Measurements from ENCODE around the gene FXYD4.
"Not testable (repeated sequence)": the region's sequence is repeated elsewhere in the genome, so short reads cannot be mapped to it uniquely, and the experiment has no call there.

Gene FXYD4

DNA sequence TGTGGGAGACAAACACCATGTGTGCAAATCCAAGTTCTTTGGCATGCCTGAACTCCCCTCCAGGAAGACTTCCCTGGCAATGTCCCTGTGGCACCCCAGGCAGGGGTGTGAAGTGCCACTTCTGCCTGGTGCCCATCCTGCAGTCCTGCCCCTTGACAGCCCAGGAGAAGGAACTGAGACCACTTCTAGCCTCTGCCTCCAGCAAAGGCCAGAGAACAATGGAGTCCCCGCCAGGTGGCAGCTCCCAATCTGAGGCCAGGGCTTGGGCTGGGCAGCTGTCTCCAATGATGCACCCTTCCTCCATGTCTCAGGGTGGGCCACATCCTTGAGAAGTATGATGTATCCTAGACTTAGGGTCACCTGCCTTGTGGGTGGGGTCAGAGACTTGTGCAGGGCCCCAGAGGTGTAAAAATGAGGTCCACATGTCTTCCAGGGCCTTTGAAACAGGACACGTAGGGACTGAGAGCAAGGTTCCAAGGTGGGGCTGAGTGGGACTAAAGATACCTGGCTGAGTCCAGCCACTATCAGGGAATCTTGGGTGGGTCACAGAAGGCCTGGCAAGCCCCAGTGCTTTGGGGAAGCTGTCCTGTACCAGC lies 5.5 kb downstream of the FXYD4 start:
- DNase-seq, result no peak

DNA sequence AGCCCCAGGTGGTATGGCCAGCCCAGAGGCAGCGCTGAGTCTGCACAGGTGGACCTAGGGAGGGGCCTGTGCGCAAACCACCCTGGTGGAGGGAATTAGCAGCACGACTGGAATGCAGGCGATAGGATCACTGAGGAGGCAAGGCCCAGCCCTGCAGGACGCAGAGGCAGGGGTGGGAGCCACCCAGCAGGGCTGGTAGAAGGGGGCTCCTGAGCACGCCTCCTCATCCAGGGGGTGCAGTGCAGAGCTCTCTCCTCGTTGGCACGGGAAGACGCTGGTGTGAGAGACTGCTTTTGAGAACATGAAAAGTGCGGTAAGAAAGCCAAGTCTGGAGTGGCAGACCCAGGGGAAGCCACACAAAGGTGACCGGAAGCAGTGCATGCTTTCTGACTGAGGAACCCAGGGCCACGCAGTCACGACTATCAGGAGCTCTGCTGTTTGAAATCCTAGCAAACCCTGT lies 6.0 kb downstream of the FXYD4 start:
- no peak for DNase-seq

DNA sequence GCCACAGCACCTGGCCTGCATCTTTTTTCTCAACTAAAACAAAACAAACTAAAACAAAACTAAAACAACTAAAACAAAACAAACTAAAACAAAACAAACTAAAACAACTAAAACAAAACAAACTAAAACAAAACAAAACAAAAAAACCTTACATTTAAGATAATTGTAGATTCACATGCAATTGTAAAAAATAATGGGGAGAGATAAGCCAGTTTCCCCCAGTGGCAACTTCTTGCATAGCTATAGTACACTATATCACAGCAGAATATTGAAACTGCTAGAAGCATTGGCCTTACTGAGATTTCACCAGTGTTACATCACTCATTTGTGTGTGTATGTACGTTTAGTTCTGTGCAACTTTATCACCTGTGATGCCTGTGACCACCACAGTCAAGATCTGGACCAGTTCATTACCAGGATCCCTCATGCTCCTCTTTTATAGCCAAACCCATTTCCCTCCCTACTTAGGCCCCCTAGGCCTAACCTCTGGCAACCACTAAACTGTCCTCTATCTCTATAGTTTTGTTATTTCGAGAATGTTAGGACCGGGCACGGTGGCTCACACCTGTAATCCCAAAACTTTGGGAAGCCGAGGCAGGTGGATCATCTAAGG lies 9.3 kb downstream of the FXYD4 start:
- no peak for DNase-seq

DNA sequence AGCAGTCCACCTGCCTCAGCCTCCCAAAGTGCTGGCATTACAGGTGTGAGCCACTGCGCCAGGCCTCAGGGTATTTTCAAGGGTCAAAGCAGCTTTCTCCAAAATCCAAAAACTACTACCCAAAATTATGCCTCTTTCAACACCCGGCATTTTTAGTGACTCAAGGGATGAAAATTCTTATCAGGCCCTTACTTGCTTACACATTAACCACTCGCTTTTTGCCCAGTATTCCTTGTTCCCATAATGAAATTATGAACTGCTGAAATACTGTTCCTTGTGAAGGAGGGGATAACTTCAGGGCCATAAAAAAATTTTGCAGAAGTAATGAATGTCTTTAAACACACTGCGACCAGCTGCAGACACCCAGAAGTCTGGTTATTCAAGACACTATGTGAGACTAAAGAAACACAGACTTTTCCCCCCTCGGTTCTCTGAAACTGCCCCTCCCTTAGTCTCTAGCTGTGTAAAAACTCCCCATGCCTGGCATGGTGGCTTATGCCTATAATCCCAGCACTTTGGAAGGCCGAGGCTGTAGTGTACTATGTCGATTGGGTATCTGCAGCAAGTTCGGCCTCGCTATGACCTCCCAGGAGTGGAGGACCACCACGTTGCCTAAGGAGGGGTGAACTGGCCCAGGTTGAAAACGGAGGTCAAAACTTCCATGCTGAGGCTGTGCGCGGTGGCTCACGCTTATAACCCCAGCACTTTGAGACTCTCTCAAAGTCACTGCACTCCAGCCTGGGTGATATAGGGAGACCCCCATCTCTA lies 12.0 kb downstream of the FXYD4 start:
- DNase-seq, result no peak

DNA sequence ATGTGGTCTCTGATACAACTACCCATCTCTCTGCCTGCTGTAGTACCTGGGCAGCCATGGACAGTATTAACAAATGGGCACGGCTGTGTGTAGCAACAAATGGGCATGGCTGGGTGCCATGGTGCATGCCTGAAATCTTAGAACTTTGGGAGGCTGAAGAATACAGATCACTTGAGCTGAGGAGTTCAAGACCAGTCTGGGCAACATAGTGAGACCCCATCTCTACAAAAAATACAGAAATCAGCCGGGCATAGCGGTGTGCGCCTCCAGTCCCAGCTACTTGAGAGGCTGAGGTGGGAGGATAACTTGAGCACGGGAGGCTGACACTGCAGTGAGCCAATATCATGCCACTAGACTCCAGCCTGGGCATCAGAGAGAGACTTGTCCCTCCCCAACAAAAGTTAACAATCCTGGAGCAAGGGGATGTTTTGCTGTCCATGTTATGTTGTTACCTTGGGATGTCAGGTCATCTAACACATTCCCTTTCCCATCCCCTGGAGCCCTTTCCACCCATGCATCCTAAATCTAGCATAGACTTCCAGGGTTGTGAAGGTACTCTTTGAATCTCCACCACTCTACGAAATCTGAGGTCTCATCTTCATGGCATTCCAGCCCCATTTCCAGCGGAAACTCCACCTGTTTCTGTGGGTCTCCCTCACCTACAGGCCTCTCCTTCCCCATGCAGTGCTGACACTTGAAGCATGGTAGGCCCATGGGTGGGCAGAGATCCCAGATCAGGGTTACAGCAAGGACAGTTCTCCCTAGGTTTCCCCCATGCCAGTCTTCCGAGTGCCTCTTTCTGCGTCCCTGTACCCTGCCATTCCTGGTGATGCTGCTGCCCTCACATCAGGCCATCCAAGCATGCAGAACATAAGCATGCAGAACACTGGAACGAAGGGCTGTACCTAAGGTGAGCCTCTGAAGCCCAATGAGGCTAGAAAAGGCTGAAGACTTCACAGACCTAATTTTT lies 13.1 kb downstream of the FXYD4 start:
- no peak for DNase-seq

DNA sequence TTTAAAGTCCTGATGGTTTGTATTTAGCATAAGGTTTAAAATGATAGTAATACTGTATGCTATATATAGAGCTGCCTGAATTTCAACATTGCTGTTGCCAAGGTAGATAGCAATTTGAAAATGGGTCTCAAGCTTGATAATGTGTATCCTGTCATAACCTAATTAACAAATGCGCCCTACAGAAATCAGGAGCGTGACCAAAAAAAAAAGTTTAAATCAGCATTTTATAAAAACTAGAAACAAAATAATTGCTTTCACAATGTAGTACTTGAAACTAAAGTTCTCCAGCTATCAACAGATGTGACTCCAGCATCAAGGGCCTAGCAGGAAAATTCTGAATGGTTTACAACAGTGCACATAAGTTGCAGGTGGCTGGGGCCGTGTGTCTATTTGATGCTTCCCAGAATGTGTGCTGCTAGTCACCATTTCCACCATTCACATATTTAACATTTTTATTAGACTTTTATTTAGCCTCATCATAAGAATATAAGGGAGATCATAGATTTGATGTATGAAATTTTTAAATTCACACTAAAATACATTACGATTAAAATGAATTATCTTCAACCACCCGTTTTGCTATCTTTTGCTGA lies 14.1 kb downstream of the FXYD4 start:
- DNase-seq, result no peak

DNA sequence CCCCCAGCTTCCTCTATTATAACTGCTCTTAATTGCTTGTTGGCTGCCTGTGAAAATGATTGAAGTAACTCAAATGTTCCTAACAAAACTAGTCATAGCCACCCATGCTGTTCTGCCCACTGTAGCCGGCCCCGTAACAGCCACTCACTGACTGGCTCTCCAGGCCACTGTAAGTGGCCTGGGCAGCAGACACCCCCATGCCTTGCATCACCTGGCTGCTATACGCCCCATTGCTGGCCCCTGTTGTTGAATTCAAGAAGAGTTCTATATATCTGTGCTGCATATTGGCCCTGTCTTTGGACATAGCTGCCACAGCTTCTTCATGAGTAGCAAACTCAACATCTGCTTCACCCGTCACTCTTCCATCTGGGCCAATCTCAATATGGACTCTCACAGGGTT lies 15.1 kb downstream of the FXYD4 start:
- no peak for DNase-seq

DNA sequence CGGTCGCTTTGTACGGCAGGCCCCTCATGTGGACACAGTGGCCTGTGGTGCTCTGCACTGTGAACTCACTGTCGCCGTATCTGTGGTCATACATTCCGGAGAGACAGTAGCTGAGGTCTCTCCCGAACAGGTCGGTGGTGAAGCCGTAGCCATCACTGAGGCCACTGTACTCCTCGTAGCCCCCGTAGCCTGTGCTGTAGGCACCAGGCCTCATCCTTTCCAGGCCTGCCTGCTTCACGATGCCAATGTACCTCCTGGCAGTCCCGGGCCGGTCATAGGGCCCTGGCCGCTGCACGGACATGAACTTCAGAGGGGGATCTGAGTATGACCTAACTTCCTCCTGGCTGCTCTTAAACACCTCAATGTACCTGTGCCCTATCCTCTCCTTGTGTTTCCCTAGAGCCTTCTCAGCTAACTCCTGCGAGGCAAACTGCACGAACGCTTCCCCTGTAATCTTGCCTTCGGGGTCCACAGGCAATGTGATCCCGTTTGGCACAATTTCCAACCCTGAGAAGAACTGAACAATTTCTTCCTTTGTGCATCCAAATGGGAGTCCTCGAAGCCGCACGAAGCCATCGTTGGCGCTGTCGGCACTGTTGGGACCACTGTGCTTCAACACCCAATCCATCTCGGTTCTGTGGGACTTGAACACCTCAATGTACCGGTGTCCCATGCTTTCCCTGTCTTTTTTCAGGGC lies 15.7 kb downstream of the FXYD4 start:
- DNase-seq, result no peak

DNA sequence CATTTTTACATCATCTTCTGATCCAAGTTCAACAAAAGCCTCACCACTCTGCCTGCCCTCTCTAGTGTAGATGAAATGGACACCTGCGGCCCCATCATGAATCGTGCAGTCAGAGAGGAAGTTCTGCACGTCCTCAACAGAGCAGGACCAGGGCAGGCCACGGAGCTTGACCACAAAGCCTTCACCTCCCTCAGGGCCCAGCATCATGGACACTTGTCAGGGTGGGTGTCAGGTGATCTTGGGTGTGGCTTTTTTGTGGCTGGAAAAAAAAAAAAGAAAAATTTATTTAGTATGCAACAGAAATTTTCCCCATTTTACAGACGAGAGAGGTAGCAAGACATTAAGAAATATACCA lies 16.2 kb downstream of the FXYD4 start:
- DNase-seq, result no peak

DNA sequence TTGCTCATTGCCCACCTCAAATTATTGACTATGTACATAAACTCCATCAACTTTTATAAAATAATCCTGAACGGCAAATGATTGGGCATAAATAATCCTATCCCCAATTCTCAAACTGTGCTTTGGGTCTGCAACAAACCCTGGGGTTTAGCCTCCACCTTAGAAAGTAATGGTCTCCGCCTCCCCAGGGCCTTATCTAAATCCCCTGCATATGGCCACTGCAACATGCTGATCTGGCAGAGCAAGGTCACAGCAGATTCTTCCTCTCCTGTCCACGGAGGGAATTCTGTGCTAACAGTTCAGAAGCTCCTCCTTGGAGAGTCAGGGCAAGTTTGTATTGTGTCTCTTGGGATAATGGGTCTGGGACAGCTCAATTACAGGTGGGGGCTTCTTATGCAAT lies 18.4 kb downstream of the FXYD4 start:
- no peak for DNase-seq

DNA sequence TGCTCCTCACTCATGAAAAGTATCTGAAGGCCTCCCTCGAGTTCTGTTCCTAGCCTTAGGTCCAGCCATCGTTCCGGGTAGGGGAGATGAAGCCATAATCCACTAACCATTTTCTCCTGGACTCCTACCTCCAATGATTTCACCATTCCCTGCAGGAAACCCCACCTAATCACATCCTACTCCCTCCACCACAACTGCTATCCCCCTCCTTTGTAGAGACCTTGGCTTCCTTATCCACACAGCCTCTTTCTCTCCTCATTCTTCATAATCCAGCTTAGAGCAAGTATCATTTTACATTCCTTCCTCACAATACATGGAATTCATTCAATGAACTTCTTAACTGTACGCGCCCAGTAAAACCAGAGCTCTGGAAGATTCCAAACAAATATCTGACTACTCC lies 18.9 kb downstream of the FXYD4 start:
- DNase-seq, result no peak

DNA sequence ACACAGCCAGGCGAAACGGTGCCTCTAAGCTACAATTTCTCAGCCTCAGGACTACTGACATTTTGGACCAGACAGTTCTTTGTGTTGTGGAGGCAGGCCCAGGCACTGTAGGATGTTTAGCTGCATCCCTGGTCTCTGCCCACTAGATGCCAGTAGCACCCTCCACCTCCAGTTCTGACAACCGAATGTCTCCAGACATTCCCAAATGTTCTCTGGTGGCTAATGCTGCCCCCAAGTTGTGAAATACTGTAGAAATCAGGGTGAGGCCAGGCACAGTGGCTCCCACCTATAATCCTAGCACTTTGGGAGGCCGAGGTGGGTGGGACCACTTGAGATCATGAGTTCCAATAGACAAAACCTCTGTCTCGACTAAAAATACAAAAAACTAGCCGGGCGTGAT lies 19.3 kb downstream of the FXYD4 start:
- no peak for DNase-seq

DNA sequence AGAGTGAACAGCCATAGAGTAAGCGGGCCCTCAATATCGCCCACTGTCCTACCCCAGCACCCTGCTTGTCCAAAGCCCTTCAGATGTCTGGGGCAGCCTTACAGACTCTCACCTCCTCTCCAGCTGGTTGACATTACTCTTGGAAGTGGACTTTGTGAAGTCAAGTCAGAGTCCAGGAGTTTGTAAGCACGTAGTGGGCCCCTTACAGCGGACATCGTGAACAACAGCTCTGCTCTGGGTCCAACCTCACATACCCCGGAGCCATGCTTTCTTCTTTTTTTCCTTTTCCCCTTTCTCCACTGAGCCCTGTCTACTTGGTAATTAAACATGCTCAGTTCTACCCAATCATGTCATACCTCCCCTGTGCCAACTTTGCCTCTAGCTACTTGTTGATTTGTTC lies 20.1 kb downstream of the FXYD4 start:
- no peak for DNase-seq

DNA sequence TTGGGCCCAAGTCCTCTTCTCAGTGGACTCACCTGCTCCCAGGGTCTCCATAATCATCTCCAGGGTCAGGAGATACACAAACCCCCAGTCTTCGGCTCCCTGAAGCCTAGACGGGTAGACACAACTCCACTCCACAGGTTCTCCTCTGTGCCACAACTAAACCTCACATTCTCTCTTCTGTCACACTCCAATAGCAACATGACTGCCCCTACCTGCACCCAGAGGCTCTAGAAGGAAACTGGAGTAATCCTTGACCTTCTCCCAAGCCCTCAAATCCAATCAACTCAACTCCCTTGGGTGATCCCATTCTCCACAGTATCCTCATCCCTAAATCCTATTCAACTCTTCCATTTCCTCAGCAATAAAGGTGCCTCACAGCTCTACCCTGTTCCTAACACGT lies 21.3 kb downstream of the FXYD4 start:
- no peak for DNase-seq

DNA sequence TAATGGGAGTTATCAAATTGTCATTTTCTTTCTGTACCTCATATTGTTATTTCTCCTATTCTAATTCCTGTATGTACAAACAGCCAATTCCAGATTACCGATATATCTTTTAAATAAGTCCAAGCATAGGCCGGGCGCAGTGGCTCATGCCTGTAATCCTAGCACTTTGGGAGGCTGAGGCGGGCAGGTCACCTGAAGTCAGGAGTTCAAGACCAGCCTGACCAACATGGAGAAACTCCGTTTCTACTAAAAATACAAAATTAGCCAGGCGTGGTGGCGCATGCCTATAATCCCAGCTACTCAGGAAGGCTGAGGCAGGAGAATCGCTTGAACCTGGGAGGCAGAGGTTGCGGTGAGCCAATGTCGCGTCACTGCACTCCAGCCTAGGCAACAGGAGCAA lies 21.8 kb downstream of the FXYD4 start:
- DNase-seq, result not testable (repeated sequence)

DNA sequence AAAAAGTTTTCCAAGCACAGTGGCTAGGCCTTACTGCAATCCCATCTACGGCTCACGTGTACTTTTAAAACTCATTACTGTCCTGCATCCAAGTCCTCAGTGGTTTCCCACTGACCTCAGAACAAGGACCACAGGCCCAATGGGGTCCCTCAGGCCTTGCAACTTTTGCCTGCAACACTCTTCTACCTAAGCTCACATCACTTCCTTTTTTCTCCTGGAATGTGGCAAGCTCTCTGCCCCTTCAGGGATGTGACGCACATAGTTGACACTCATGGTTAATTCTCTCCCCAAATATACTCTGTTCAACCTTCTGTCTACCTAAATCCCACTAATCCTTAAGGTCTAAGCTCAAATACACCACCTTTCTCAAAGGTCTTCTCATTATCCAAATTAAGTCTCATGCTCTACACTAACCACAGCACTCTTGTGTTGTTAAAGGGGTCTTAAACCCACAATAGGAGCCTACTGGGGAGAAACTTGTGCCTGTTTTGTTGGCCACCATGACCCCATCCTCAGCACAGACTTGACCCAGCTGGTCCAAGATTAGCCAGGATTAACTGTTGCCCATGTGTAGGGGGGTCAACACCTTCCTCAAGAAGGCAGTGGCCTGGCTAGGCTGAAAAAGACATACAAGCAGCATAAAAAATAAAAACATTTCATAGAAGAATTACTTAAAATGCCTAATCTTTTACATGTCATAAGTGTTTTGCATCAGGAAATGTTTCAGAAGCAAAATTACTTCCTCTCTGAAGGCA lies 22.3 kb downstream of the FXYD4 start:
- DNase-seq, result no peak

DNA sequence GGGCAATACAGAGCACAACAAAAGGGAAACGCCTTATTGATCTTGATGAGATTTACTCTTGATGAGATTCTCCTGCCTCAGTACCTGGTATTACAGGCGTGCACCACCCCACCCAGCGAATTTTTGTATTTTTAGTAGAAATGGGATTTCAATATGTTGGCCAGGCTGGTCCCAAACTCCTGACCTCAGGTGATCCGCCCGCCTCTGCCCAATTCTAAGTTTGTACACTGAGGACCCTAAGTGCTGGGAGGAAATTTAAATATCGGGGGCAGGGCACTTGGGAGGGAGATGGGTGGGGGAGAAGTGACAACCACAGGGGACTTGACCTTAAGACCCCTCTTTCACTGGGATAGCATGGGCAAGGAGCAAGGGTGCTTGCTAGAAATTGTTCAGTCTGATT lies 23.4 kb downstream of the FXYD4 start:
- no peak for DNase-seq

DNA sequence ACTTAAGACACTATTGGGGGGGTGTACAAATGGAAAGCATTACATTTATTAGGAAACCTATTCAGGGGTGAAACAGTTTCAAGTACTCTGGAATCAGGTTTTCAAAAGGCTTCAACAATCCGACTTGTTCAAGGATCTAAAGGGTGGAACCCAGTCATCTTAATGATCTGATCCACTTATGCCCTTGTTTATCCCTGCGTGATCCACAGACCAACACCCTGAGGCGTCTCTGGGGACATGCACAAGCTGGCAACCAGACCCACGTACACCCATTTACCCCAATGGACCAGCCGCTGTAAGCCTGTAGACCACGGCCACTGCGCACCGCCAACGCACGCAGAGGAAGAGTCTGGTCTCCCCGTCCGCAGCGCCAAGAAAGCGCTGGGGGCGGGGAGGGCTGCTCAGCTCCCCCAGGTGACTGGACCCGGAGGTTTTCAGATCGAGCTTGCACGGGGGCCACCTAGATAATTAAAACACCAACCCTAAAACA lies 24.2 kb downstream of the FXYD4 start:
- DNase-seq, result no peak

DNA sequence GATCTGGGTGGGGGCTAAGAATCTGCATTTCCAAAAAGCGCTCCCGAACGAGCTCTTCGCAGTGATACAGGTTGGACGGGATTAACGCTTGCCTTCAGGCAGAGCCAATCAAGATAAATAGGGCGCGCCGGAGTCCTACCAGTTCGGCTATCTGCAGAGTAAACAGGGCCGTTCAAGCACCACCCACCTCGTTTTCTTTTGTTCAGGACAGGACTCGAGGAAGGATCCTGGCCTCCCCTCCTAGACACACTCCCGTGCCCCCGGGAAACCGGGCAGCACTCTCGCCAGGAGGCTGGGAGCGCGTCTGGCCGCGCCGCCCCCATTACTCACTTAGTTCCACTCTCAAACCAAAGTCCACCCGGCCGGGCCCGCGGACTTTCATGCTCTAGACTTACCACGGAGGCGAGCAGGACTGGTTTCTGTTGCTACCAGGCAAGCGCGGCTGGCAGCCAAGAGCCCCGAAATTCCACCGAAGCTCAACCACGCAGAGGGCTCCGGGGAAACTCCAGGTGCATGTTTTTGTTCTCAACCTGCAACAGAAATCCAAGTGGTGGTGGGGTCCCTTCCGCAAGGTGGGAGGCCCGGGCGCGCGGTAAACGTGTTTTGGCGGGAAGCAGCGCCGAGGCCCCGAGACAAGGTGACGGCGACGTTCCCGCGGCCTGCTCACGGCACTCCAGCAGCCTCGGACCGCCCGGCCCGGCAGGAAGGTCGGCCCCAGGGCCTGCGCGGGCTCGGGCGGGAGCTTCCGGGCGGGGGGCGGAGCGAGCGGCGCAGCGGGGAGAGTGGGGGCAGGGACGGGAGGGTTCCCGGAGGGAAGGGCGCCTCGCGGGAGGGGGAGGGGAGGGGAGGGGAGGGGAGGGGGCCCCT lies 24.9 kb downstream of the FXYD4 start:
- DNase-seq, result peak; percentile 66

DNA sequence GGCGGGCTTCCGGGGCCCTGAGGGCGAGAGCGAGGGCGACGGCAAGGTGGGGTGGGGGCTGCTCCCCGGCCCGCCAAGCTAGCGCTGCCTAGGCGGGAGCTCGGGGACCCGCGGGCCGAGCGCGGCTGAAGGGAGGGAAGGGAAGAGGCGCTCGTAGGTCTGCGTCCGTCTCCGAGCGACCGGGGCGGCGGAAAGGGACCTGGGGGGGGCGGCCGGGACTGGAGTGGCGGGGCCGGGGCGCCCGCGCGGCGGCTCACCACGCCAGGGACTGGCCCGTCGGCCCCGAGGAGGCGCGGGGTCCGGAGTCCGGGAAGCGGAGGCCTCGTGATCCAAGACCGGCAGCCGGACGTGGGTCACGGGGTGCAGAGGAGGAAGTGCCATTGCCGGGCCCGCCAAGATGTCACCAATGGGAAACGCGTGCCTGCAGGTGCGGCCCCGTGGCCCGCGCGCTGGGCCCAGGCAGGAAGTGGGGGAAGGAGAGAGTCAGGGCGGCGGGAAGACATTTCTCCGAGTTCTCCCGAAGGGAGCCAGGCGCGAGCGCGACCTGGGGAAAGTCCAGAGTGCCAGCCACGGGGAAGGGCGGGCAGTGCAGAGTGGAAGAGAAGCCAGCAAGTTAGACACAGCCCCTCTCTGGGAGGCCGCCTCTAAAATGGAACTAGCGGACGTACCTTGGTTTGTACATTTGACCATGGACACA lies 25.6 kb downstream of the FXYD4 start:
- DNase-seq, result peak; percentile 71

Measured in COR-L47 (cell line).